ENCODE data around the gene F2. TPM values are rescaled to one million over a fixed set of nuclear protein-coding genes. Genes with fewer than 3 reads are reported as not detected.
A peak's percentile ranks its signal among the peaks of the same experiment; 100 is the strongest.

F2 gene
- total RNA-seq, 1 donor from 2014 or later: not detected

- intact Hi-C loops (cut with DNase I): no loop called here
- H3K36me3 ChIP-seq: peaks cover 73% of the 10 kb centered on the region
- DNase-seq: no peak
- no peaks in the 10 kb centered on the region for H3K27me3 ChIP-seq
- no peak overlapping the region for H3K27ac ChIP-seq
- H3K9me3 ChIP-seq: no peaks in the 10 kb centered on the region
- no peaks in the 10 kb centered on the region for H3K4me1 ChIP-seq
- peak; percentile 50 for ATAC-seq
- no peak overlapping the region for H3K4me3 ChIP-seq
- TF ChIP-seq CTCF (IDR thresholded peaks at IDR 0.05): no peak
Measured at GRCh38 chr11:46769636-46770221, 50.7 kb downstream of the F2 start.

- Histone ChIP-seq H3K27ac (no peak overlapping the region), H3K27me3 (no peaks in the 10 kb centered on the region), H3K4me3 (no peak overlapping the region), H3K9me3 (no peaks in the 10 kb centered on the region), H3K4me1 (no peaks in the 10 kb centered on the region), H3K36me3 (peaks cover 73% of the 10 kb centered on the region)
- no peak for TF ChIP-seq CTCF (IDR thresholded peaks at IDR 0.05)
- no peak for DNase-seq
- intact Hi-C loops (cut with DNase I): no loop called here
- no peak for ATAC-seq
Measured at GRCh38 chr11:46776878-46777277, 57.9 kb downstream of the F2 start.

- Histone ChIP-seq H3K9me3 (no peaks in the 10 kb centered on the region), H3K27ac (no peak overlapping the region), H3K4me3 (no peak overlapping the region), H3K27me3 (no peaks in the 10 kb centered on the region), H3K4me1 (no peaks in the 10 kb centered on the region), H3K36me3 (peaks cover 80% of the 10 kb centered on the region)
- TF ChIP-seq CTCF (IDR thresholded peaks at IDR 0.05): no peak
- ATAC-seq: no peak
- no peak for DNase-seq
- intact Hi-C loops (cut with DNase I): no loop called here
Measured at GRCh38 chr11:46778416-46778815, 59.4 kb downstream of the F2 start.

Small RNA genes within 50 kb of the gene (microRNA-seq; reads per million reads assigned to microRNA genes)
- gene MIR5582 (ENCODE audit: borderline microRNAs expressed): not detected

Other genes starting within 250 kb of the F2 start
- gene AMBRA1, start 125.2 kb upstream of the F2 start, total RNA-seq: 33.9 TPM
- gene HARBI1, start 102.0 kb upstream of the F2 start, total RNA-seq: 5.2 TPM
- gene ATG13, start 101.7 kb upstream of the F2 start, total RNA-seq: 61.1 TPM
- 62.8 TPM for gene ARHGAP1, start 18.6 kb upstream of the F2 start, total RNA-seq
- gene ZNF408, start 18.2 kb upstream of the F2 start, total RNA-seq: 9.3 TPM
- gene CKAP5, start 127.1 kb downstream of the F2 start, total RNA-seq: 56.3 TPM
- gene LRP4, start 199.3 kb downstream of the F2 start, total RNA-seq: 14.0 TPM
- 26.2 TPM for gene CSTPP1, start 217.5 kb downstream of the F2 start, total RNA-seq

Measured in upper lobe of right lung (tissue), 1 donor.